Activated CD4-positive, alpha-beta memory T cell treated with anti-CD3 and anti-CD28 coated beads, Interleukin-2, amount 10 ng/mL, durations not matched to agents 7 days and 5 days (primary cell): Measurements from ENCODE around the gene NLE1. TPM values are rescaled to one million over a fixed set of nuclear protein-coding genes. Genes with fewer than 3 reads are reported as not detected.
"Not testable (repeated sequence)": the region's sequence is repeated elsewhere in the genome, so short reads cannot be mapped to it uniquely, and the experiment has no call there.

Experiments
- CTCF ChIA-PET: fragments of 350-600 bp; sonication (Branson Sonifier 250); formaldehyde crosslinking; loops from one replicate; lab custom pipeline; 2021; ENCODE audit warnings: antibody characterized with exemption, inconsistent platforms; lab: Charles Lee
- POLR2A ChIA-PET: fragments of 350-600 bp; sonication (Branson Sonifier 250); formaldehyde crosslinking; loops from one replicate; lab custom pipeline; 2021; ENCODE audit warnings: antibody characterized with exemption; lab: Charles Lee
- DNase-seq: peaks from one replicate; pipeline ENCODE4 v3.0.0-alpha.2; 2020
- H3K27ac Mint-ChIP-seq: one replicate; pipeline ENCODE4 v1.8.0; 2021; ENCODE audit warnings: mild to moderate bottlenecking, mixed read lengths
- H3K27me3 Mint-ChIP-seq: one replicate; pipeline ENCODE4 v1.8.0; 2021; ENCODE audit warnings: mixed read lengths
- H3K36me3 Mint-ChIP-seq: one replicate; pipeline ENCODE4 v1.8.0; 2021; ENCODE audit warnings: low read depth, mixed read lengths
- H3K4me1 Mint-ChIP-seq: one replicate; pipeline ENCODE4 v1.8.0; 2021; ENCODE audit warnings: mixed read lengths
- H3K4me3 Mint-ChIP-seq: one replicate; pipeline ENCODE4 v1.8.0; 2021; ENCODE audit warnings: mild to moderate bottlenecking, mixed read lengths
- H3K9me3 Mint-ChIP-seq: one replicate; pipeline ENCODE4 v1.8.0; 2021; ENCODE audit warnings: mixed read lengths
- total RNA-seq, 2 experiments: library from RNA; stranded (reverse); gene quantifications; one replicate each; pipeline ENCODE4 v1.2.3, GENCODE V29; 2021

NLE1 gene
- total RNA-seq, 2 experiments from 2014 or later, result 13.4 to 14.0 TPM

DNA sequence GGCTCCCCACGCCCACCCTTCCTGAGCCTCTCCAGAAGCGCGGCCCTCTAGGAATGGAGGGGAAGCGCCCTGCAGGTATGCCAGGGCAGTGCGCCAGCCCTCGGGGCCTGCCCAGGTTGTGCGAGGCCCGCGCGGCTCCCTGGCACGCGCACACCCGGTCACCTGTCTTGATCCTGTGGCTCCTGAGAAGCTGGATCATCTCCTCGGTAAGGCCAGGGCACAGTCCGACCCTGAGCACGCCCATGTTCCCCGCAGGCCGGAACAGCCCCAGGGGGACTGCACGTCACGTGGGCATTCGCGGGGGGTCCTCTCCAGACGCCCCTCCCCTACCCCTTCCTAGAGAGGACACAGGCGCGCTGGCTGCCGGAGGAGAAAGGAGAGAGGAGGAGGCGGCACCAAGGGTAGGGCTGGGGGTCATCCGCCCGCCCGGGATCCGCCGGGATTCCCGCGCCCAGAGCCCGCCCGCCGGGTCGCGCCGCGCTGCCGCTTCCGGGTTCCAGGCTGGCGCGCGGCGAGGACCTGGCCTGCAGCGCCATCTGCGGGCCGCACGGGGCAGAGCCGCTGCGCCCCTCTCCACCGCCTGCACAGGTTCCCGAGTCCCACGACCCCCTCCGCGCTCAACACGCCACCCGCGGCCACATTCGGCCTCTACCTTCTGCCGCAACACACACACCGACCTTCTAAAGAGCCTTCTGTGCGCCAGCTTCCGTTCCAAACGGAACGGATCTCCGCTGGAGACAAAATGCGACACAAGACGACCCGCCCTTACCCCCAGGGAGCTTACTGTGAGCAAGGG, 22.5 kb downstream of the NLE1 start, which contains the start of gene RAD51D:
RAD51D (minus strand) TSS at position 491 of the 796 bp plus-strand sequence; CDS start at position 244, 247 bp downstream.
- ChIA-PET POLR2A (interaction anchor here (0.5 to 3.7 kb wide), 38 partner anchors 9 to 691 kb away, joined by 3 to 29 read pairs (median 4); partner anchors contain the start of genes CCT6B, LIG3, PEX12 and RFFL), CTCF (interaction anchor here (0.7 to 5.2 kb wide), 46 partner anchors 9 to 758 kb away, joined by 3 to 123 read pairs (median 4); partner anchors contain the start of genes LIG3 and RFFL)
- Mint-ChIP-seq H3K4me3 (peak within 1 kb of the TSS; percentile 79), H3K36me3 (peaks cover 23% of the 10 kb centered on the region), H3K9me3 (no peaks in the 10 kb centered on the region), H3K4me1 (peaks cover 41% of the 10 kb centered on the region), H3K27ac (peak within 1 kb of the TSS; percentile 78), H3K27me3 (no peaks in the 10 kb centered on the region)
- peak; percentile 83 for DNase-seq

DNA sequence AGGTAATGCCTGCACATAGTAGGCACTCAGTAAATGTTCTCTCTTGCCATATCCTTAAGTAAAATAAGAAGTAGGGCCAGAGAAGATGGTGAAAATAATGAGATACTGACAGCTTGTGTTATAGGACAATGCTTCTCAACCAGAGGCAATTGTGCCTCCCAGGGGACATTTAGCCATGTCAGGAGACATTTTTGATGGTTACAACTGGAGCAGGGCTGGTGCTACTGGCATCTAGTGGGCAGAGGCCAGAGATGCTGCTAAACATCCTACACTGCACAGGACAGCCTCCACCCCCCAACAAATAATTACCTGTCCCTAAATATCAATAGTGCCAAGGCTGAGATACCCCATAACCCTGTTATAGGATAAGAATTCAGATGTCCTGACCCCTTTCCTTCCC, 24.1 kb downstream of the NLE1 start:
- Mint-ChIP-seq H3K4me3 (peak overlapping the region; percentile 79), H3K36me3 (peaks cover 27% of the 10 kb centered on the region), H3K4me1 (peaks cover 42% of the 10 kb centered on the region), H3K27me3 (no peaks in the 10 kb centered on the region), H3K9me3 (no peaks in the 10 kb centered on the region), H3K27ac (peak overlapping the region; percentile 78)
- DNase-seq, result peak; percentile 66
- ChIA-PET POLR2A (interaction anchor here (0.6 to 3.7 kb wide), 10 partner anchors 28 to 692 kb away, joined by 3 to 29 read pairs (median 10); partner anchors contain the start of genes CCT6B, LIG3, RFFL and ZNF830), CTCF (interaction anchor here (1.0 to 5.2 kb wide), 15 partner anchors 11 to 577 kb away, joined by 3 to 123 read pairs (median 6); partner anchors contain the start of gene RFFL)

GRCh38 chr17:35116845-35117244, 25.3 kb downstream of the NLE1 start:
- Mint-ChIP-seq H3K27ac (no peak overlapping the region), H3K4me1 (peaks cover 43% of the 10 kb centered on the region), H3K9me3 (no peaks in the 10 kb centered on the region), H3K36me3 (peaks cover 27% of the 10 kb centered on the region), H3K27me3 (no peaks in the 10 kb centered on the region), H3K4me3 (no peak overlapping the region)
- ChIA-PET CTCF (interaction anchor here (1.5 to 5.2 kb wide), 2 partner anchors 14 to 122 kb away, joined by 5 to 123 read pairs; no protein-coding TSS in a partner anchor), POLR2A (no interaction called here)
- no peak for DNase-seq

DNA sequence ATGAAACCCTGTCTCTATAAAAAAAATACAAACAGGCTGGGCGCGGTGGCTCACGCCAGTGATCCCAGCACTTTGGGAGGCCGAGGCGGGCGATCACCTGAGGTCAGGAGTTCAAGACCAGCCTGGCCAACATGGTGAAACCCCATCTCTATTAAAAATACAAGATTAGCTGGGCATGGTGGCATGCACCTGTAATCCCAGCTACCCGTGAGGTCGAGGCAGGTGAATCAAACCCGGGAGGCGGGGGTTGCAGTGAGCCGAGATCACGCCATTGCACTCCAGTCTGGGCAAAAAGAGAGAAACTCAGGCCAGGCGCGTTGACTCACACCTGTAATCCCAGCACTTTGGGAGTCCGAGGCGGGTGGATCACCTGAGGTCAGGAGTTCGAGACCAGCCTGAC, 31.3 kb downstream of the NLE1 start:
- H3K27me3 Mint-ChIP-seq, POLR2A ChIA-PET: not testable (repeated sequence)
- CTCF ChIA-PET, result interaction anchor here (1.0 kb wide), 1 partner anchor 88 kb away, joined by 3 read pairs; no protein-coding TSS in a partner anchor

GRCh38 chr17:35104844-35105450, 37.2 kb downstream of the NLE1 start:
- POLR2A ChIA-PET, result no interaction called here
- H3K9me3 Mint-ChIP-seq, result no peaks in the 10 kb centered on the region
- no peak overlapping the region for H3K4me3 Mint-ChIP-seq
- CTCF ChIA-PET, result interaction anchor here (0.9 to 1.2 kb wide), 2 partner anchors 14 to 15 kb away, joined by 6 to 8 read pairs; partner anchors contain the start of gene RAD51D
- DNase-seq, result no peak
- no peaks in the 10 kb centered on the region for H3K27me3 Mint-ChIP-seq
- H3K4me1 Mint-ChIP-seq, result peaks cover 8% of the 10 kb centered on the region
- H3K27ac Mint-ChIP-seq, result no peak overlapping the region
- H3K36me3 Mint-ChIP-seq, result peaks cover 47% of the 10 kb centered on the region

More for the DNA sequence above, 31.3 kb downstream of the NLE1 start:
- Mint-ChIP-seq H3K4me1 (peaks cover 16% of the 10 kb centered on the region), H3K36me3 (peaks cover 20% of the 10 kb centered on the region)
- not testable (repeated sequence) for H3K4me3 Mint-ChIP-seq, H3K9me3 Mint-ChIP-seq, H3K27ac Mint-ChIP-seq, DNase-seq

GRCh38 chr17:35103271-35103670, 38.8 kb downstream of the NLE1 start:
- CTCF ChIA-PET, result interaction anchor here (1.1 to 1.7 kb wide), 3 partner anchors 13 to 16 kb away, joined by 4 to 5 read pairs (median 4); no protein-coding TSS in a partner anchor
- POLR2A ChIA-PET, result interaction anchor here (1.5 kb wide), 1 partner anchor 122 kb away, joined by 3 read pairs; no protein-coding TSS in a partner anchor
- Mint-ChIP-seq H3K4me1 (peaks cover 5% of the 10 kb centered on the region), H3K4me3 (no peak overlapping the region), H3K9me3 (no peaks in the 10 kb centered on the region), H3K27me3 (no peaks in the 10 kb centered on the region), H3K27ac (no peak overlapping the region), H3K36me3 (peaks cover 54% of the 10 kb centered on the region)
- no peak for DNase-seq

DNA sequence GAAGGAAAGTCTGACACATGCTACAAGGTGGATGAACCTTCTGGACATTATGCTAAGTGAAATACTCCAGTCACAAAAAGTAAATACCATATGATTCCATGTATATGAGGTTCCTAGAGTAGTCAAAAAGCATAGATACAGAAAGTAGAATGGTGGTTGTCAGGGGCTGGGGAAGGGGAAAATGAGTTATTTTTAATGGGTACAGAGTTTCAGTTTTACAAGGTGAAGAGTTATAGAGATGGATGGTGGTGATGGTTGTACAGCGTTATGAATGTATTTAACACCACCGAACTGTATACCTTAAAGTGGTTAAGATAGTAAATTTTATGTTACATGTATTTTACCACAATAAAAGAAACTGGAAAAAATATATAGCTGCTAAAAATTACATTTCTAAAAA, 40.4 kb downstream of the NLE1 start:
- H3K27ac Mint-ChIP-seq, result no peak overlapping the region
- peaks cover 58% of the 10 kb centered on the region for H3K36me3 Mint-ChIP-seq
- CTCF ChIA-PET, result no interaction called here

DNA sequence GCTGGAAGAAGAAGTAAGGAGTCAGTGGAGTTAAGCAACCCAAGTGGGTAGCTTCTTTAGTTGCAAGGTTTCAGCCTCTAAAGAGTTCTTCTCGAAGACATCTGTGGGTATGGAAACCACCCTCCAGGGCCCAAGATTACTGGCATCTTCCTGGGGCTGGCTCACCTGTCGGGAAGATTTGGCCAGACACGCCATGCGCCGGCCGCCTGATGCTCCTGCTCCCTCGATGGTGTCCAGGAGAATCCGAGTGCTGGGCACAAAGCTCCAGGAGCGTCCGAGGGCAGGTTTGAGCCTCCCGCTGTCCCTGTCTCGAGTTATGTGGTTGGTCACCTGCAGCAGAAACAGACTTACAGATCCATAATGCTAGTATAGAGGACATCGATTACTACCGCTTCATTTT, 41.1 kb downstream of the NLE1 start:
- H3K9me3 Mint-ChIP-seq, result no peaks in the 10 kb centered on the region
- CTCF ChIA-PET, result no interaction called here
- no peak overlapping the region for H3K4me3 Mint-ChIP-seq
- DNase-seq, result no peak
- POLR2A ChIA-PET, result no interaction called here
- peaks cover 52% of the 10 kb centered on the region for H3K36me3 Mint-ChIP-seq
- H3K27ac Mint-ChIP-seq, result no peak overlapping the region
- peaks cover 6% of the 10 kb centered on the region for H3K4me1 Mint-ChIP-seq
- no peaks in the 10 kb centered on the region for H3K27me3 Mint-ChIP-seq

More for the DNA sequence above, 40.4 kb downstream of the NLE1 start:
- H3K9me3 Mint-ChIP-seq, result no peaks in the 10 kb centered on the region
- no peak overlapping the region for H3K4me3 Mint-ChIP-seq
- no peaks in the 10 kb centered on the region for H3K27me3 Mint-ChIP-seq
- POLR2A ChIA-PET, result no interaction called here
- H3K4me1 Mint-ChIP-seq, result peaks cover 2% of the 10 kb centered on the region
- DNase-seq, result no peak

GRCh38 chr17:35099908-35100307, 42.2 kb downstream of the NLE1 start:
- peaks cover 8% of the 10 kb centered on the region for H3K4me1 Mint-ChIP-seq
- no peak for DNase-seq
- H3K27me3 Mint-ChIP-seq, result no peaks in the 10 kb centered on the region
- H3K4me3 Mint-ChIP-seq, result no peak overlapping the region
- peaks cover 42% of the 10 kb centered on the region for H3K36me3 Mint-ChIP-seq
- ChIA-PET CTCF (no interaction called here), POLR2A (no interaction called here)
- H3K9me3 Mint-ChIP-seq, result no peaks in the 10 kb centered on the region
- H3K27ac Mint-ChIP-seq, result no peak overlapping the region

DNA sequence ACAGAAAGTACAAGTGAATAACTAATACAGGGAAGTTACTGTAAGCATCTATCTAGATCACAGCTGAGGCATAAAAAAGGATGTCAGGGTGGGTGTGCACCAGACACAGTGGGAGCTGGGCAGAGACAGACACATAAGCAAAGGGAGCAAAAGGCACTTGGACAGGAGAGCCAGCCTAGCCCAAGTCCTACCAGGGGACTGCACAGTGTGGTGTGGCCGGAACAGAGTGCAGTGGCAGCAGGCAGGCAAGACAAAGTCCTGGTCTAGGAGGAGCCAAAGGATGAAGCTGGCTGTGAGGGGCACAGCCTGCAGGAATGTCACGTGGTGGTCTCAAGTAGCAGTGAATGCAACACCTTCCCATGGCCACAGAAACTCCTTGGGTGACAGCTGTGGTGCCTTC, 44.3 kb downstream of the NLE1 start:
- H3K27ac Mint-ChIP-seq, result peak overlapping the region; percentile 57
- H3K4me3 Mint-ChIP-seq, result no peak overlapping the region
- ChIA-PET POLR2A (interaction anchor here (2.6 kb wide), 1 partner anchor 117 kb away, joined by 6 read pairs; the partner anchor contains the start of gene LIG3), CTCF (interaction anchor here (1.1 to 1.5 kb wide), 2 partner anchors 8 to 21 kb away, joined by 4 read pairs; no protein-coding TSS in a partner anchor)
- DNase-seq, result no peak
- H3K36me3 Mint-ChIP-seq, result peaks cover 38% of the 10 kb centered on the region
- H3K9me3 Mint-ChIP-seq, result no peaks in the 10 kb centered on the region
- peaks cover 8% of the 10 kb centered on the region for H3K4me1 Mint-ChIP-seq
- no peaks in the 10 kb centered on the region for H3K27me3 Mint-ChIP-seq

DNA sequence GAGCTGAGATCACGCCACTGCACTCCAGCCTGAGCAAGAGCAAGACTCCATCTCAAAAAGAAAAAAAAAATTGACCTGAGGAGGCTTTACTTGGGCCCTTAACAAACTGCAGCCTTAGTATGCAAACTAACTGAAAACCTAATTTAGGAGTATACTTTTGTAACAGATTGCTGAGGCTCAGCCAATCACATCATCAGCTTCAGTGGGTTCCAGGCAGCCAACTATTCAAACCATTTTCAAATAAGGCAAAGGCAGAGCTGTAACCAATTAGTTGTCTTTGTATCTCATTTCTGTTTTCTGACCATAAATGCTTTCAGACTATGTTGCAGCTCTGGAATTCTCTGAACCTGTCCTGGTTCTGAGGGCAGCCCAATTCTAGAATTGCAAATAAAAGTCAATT, 46.4 kb downstream of the NLE1 start:
- H3K27ac Mint-ChIP-seq, result no peak overlapping the region
- no peak for DNase-seq
- peaks cover 10% of the 10 kb centered on the region for H3K4me1 Mint-ChIP-seq
- H3K4me3 Mint-ChIP-seq, result no peak overlapping the region
- H3K9me3 Mint-ChIP-seq, result no peaks in the 10 kb centered on the region
- H3K36me3 Mint-ChIP-seq, result peaks cover 22% of the 10 kb centered on the region
- H3K27me3 Mint-ChIP-seq, result no peaks in the 10 kb centered on the region
- ChIA-PET CTCF (interaction anchor here (0.9 to 2.7 kb wide), 3 partner anchors 23 to 97 kb away, joined by 4 to 7 read pairs (median 4); no protein-coding TSS in a partner anchor), POLR2A (interaction anchor here (1.4 to 2.6 kb wide), 2 partner anchors 96 to 115 kb away, joined by 5 to 6 read pairs; partner anchors contain the start of gene LIG3)

GRCh38 chr17:35094902-35095301, 47.2 kb downstream of the NLE1 start:
- H3K9me3 Mint-ChIP-seq, result no peaks in the 10 kb centered on the region
- H3K27ac Mint-ChIP-seq, result no peak overlapping the region
- POLR2A ChIA-PET, result interaction anchor here (0.6 to 0.9 kb wide), 2 partner anchors 20 to 96 kb away, joined by 3 read pairs; no protein-coding TSS in a partner anchor
- no peak for DNase-seq
- no peaks in the 10 kb centered on the region for H3K27me3 Mint-ChIP-seq
- peaks cover 17% of the 10 kb centered on the region for H3K4me1 Mint-ChIP-seq
- no peak overlapping the region for H3K4me3 Mint-ChIP-seq
- H3K36me3 Mint-ChIP-seq, result peaks cover 13% of the 10 kb centered on the region
- CTCF ChIA-PET, result interaction anchor here (2.7 kb wide), 1 partner anchor 96 kb away, joined by 7 read pairs; no protein-coding TSS in a partner anchor
